Measurements from ENCODE around the gene ADSL. TPM values are rescaled to one million over a fixed set of nuclear protein-coding genes. Genes with fewer than 3 reads are reported as not detected.
A peak's percentile ranks its signal among the peaks of the same experiment; 100 is the strongest.

ADSL gene
- total RNA-seq, 2 donors from 2014 or later: 63.9 to 64.5 TPM

- no peaks in the 10 kb centered on the region for H3K27me3 ChIP-seq (replicated peaks; ENCODE audit: insufficient read depth)
- H3K4me3 ChIP-seq: no peak overlapping the region
- DNase-seq (ENCODE audit: low spot score): no peak
- no peaks in the 10 kb centered on the region for H3K36me3 ChIP-seq
- 47% methylated on average over 4 of the region's 4 CpGs for WGBS
- H3K4me1 ChIP-seq (replicated peaks): no peaks in the 10 kb centered on the region
- intact Hi-C loops (cut with DNase I): loop anchor here (10.0 kb wide), 1 partner anchor 807 kb away; the partner anchor contains the start of gene RPS19BP1
- no peak for TF ChIP-seq POLR2A (IDR thresholded peaks at IDR 0.05)
- no peak for TF ChIP-seq POLR2AphosphoS5 (IDR thresholded peaks at IDR 0.05)
- no peak for TF ChIP-seq CTCF (IDR thresholded peaks at IDR 0.05)
- no peak overlapping the region for H3K27ac ChIP-seq
- no peaks in the 10 kb centered on the region for H3K9me3 ChIP-seq
These were observed 4.7 kb upstream of the ADSL start for GRCh38 chr22:40341604-40342003.

- no peaks in the 10 kb centered on the region for H3K27me3 ChIP-seq (replicated peaks; ENCODE audit: insufficient read depth)
- TF ChIP-seq CTCF (IDR thresholded peaks at IDR 0.05) (no peak), POLR2AphosphoS5 (IDR thresholded peaks at IDR 0.05) (no peak), POLR2A (IDR thresholded peaks at IDR 0.05) (no peak)
- H3K27ac ChIP-seq: no peak overlapping the region
- no peak overlapping the region for H3K4me3 ChIP-seq
- H3K4me1 ChIP-seq (replicated peaks): peaks cover 3% of the 10 kb centered on the region
- 26% methylated on average over 9 of the region's 9 CpGs for WGBS
- intact Hi-C loops (cut with DNase I): loop anchor here (10.0 kb wide), 1 partner anchor 808 kb away; the partner anchor contains the start of gene RPS19BP1
- H3K9me3 ChIP-seq: no peaks in the 10 kb centered on the region
- no peaks in the 10 kb centered on the region for H3K36me3 ChIP-seq
- DNase-seq (ENCODE audit: low spot score): no peak
These were observed 3.8 kb upstream of the ADSL start for GRCh38 chr22:40342521-40342920.

GRCh38 chr22:40345271-40345670, 1.0 kb upstream of the ADSL start:
- H3K36me3 ChIP-seq: no peaks in the 10 kb centered on the region
- H3K9me3 ChIP-seq: no peaks in the 10 kb centered on the region
- TF ChIP-seq POLR2AphosphoS5 (IDR thresholded peaks at IDR 0.05) (no peak), POLR2A (IDR thresholded peaks at IDR 0.05) (no peak), CTCF (IDR thresholded peaks at IDR 0.05) (no peak)
- H3K4me3 ChIP-seq: peak overlapping the region; percentile 67 to 88
- no peak for DNase-seq (ENCODE audit: low spot score)
- peak overlapping the region; percentile 82 to 87 for H3K27ac ChIP-seq
- H3K27me3 ChIP-seq (replicated peaks; ENCODE audit: insufficient read depth): no peaks in the 10 kb centered on the region
- intact Hi-C loops (cut with DNase I): loop anchor here (5.0 to 10.0 kb wide), 4 partner anchors 68 to 810 kb away; partner anchors contain the start of genes RPS19BP1 and TNRC6B
- 68% methylated on average over 6 of the region's 6 CpGs for WGBS
- peaks cover 4% of the 10 kb centered on the region for H3K4me1 ChIP-seq (replicated peaks)

- TF ChIP-seq POLR2AphosphoS5 (IDR thresholded peaks at IDR 0.05): no peak
- TF ChIP-seq CTCF (IDR thresholded peaks at IDR 0.05): no peak
- TF ChIP-seq POLR2A (IDR thresholded peaks at IDR 0.05): no peak
- DNase-seq (ENCODE audit: low spot score): no peak
- WGBS: 1% methylated on average over 20 of the region's 20 CpGs
These were observed 500 bp upstream of the ADSL start for GRCh38 chr22:40345815-40346184.

GRCh38 chr22:40347300-40347699, 1.0 kb downstream of the ADSL start:
- TF ChIP-seq CTCF (IDR thresholded peaks at IDR 0.05) (no peak), POLR2A (IDR thresholded peaks at IDR 0.05) (no peak), POLR2AphosphoS5 (IDR thresholded peaks at IDR 0.05) (no peak)
- Histone ChIP-seq H3K9me3 (no peaks in the 10 kb centered on the region), H3K4me3 (peak overlapping the region; percentile 67 to 88), H3K27ac (peak overlapping the region; percentile 82 to 87), H3K36me3 (peaks cover 0 to 5% of the 10 kb centered on the region in 2 donors), H3K4me1 (replicated peaks) (peaks cover 4% of the 10 kb centered on the region), H3K27me3 (replicated peaks; ENCODE audit: insufficient read depth) (no peaks in the 10 kb centered on the region)
- no peak for DNase-seq (ENCODE audit: low spot score)
- intact Hi-C loops (cut with DNase I): loop anchor here (1.0 to 10.0 kb wide), 5 partner anchors 70 to 812 kb away; partner anchors contain the start of genes RPS19BP1 and TNRC6B
- 15% methylated on average over 10 of the region's 10 CpGs for WGBS

More at GRCh38 chr22:40345815-40346184, 500 bp upstream of the ADSL start:
- intact Hi-C loops (cut with DNase I): loop anchor here (5.0 to 10.0 kb wide), 4 partner anchors 68 to 811 kb away; partner anchors contain the start of genes RPS19BP1 and TNRC6B
- H3K4me3 ChIP-seq: peak overlapping the region; percentile 67 to 88
- H3K27me3 ChIP-seq (replicated peaks; ENCODE audit: insufficient read depth): no peaks in the 10 kb centered on the region
- no peaks in the 10 kb centered on the region for H3K36me3 ChIP-seq
- H3K9me3 ChIP-seq: no peaks in the 10 kb centered on the region
- H3K4me1 ChIP-seq (replicated peaks): peaks cover 4% of the 10 kb centered on the region
- peak overlapping the region; percentile 82 to 87 for H3K27ac ChIP-seq
